Vagina (tissue), 2 donors: ENCODE results near the gene RAB44. TPM values are rescaled to one million over a fixed set of nuclear protein-coding genes. Genes with fewer than 3 reads are reported as not detected.

ENCODE experiments used
- DNase-seq, 2 donors: peaks; one replicate each; pipeline ENCODE4 v3.0.0-alpha.2; 2017; ENCODE audit errors: extremely low spot score in 2 of 2
- H3K27ac ChIP-seq: fragments of 200-600 bp; sonication (generic); one replicate; pipeline ENCODE4 v1.5.1; 2019
- H3K27me3 ChIP-seq: fragments of 200-600 bp; sonication (generic); one replicate; pipeline ENCODE4 v1.5.1; 2019
- H3K36me3 ChIP-seq, 2 donors: fragments of 200-600 bp; sonication (generic); one replicate each; pipeline ENCODE4 v1.5.1; 2017 to 2019
- H3K4me1 ChIP-seq: fragments of 200-600 bp; sonication (generic); one replicate; pipeline ENCODE4 v1.5.1; 2019
- H3K4me3 ChIP-seq, 2 donors: fragments of 200-600 bp; sonication (generic); 1 replicate in 1 of 2; 2 replicates in 1 of 2; pipeline ENCODE4 v1.5.1; 2016 to 2019
- H3K9me3 ChIP-seq: fragments of 200-600 bp; sonication (generic); one replicate; pipeline ENCODE4 v1.5.1; 2019
- CTCF ChIP-seq, 3 experiments: fragments of 450-650 bp in 2 of 3; fragments of 200-600 bp in 1 of 3; sonication (generic) in 1 of 3; IDR thresholded peaks; one replicate each; pipeline ENCODE4 v1.5.1; 2017 to 2019; ENCODE audit warnings: antibody characterized with exemption in 3 of 3, mild to moderate bottlenecking in 2 of 3, moderate library complexity in 2 of 3
- POLR2A ChIP-seq, 2 donors: fragments of 450-650 bp; IDR thresholded peaks; one replicate each; pipeline ENCODE4 v1.6.1; 2017; ENCODE audit warnings: antibody characterized with exemption in 2 of 2, mild to moderate bottlenecking in 2 of 2, moderate library complexity in 2 of 2
- POLR2AphosphoS5 ChIP-seq, 2 donors: sonication (generic); formaldehyde crosslinking; IDR thresholded peaks; one replicate each; pipeline ENCODE4 v1.9.0; 2017; ENCODE audit warnings: antibody characterized with exemption in 2 of 2, mild to moderate bottlenecking in 2 of 2, low read depth in 1 of 2; ENCODE audit not compliant: insufficient read depth in 1 of 2
- intact Hi-C: fragments of 100-400 bp; cut with DNase I; formaldehyde crosslinking; loops from one replicate; pipeline ENCODE4 v1.15.1; 2023
- total RNA-seq: library from RNA; depleted of rRNA; stranded (reverse); fragments of >200 nt; gene quantifications from one replicate; pipeline ENCODE4 v1.2.3, GENCODE V29; 2016

The RAB44 gene
- total RNA-seq, 1 donor from 2014 or later = 0.49 TPM

- DNase-seq = no peak
- peaks cover 7 to 44% of the 10 kb centered on the region in 2 donors for H3K36me3 ChIP-seq
- H3K4me3 ChIP-seq = no peak overlapping the region
- no peaks in the 10 kb centered on the region for H3K9me3 ChIP-seq
- intact Hi-C loops = loop anchor here (5.0 kb wide), 1 partner anchor 53 kb away; no protein-coding TSS in a partner anchor
- peaks cover 40% of the 10 kb centered on the region for H3K4me1 ChIP-seq
- H3K27ac ChIP-seq = no peak overlapping the region
- TF ChIP-seq CTCF (IDR thresholded peaks at IDR 0.05) (no peak), POLR2AphosphoS5 (IDR thresholded peaks at IDR 0.05; ENCODE audit: insufficient read depth in 1 of 2, low read depth in 1 of 2) (no peak), POLR2A (IDR thresholded peaks at IDR 0.05) (no peak)
- no peaks in the 10 kb centered on the region for H3K27me3 ChIP-seq
These were observed 13.2 kb upstream of the RAB44 start for GRCh38 chr6:36684447-36684812.

- H3K27me3 ChIP-seq = no peaks in the 10 kb centered on the region
- peaks cover 7 to 44% of the 10 kb centered on the region in 2 donors for H3K36me3 ChIP-seq
- no peak overlapping the region for H3K4me3 ChIP-seq
- TF ChIP-seq POLR2AphosphoS5 (IDR thresholded peaks at IDR 0.05; ENCODE audit: insufficient read depth in 1 of 2, low read depth in 1 of 2) = no peak
- TF ChIP-seq CTCF (IDR thresholded peaks at IDR 0.05) = no peak
- no peak for TF ChIP-seq POLR2A (IDR thresholded peaks at IDR 0.05)
- no peaks in the 10 kb centered on the region for H3K9me3 ChIP-seq
- DNase-seq = no peak
- H3K4me1 ChIP-seq = peaks cover 40% of the 10 kb centered on the region
- intact Hi-C loops = no loop called here
- H3K27ac ChIP-seq = no peak overlapping the region
These were observed 12.3 kb upstream of the RAB44 start for GRCh38 chr6:36685166-36685924.

- Histone ChIP-seq H3K27ac (no peak overlapping the region), H3K4me3 (no peak overlapping the region), H3K27me3 (no peaks in the 10 kb centered on the region), H3K9me3 (no peaks in the 10 kb centered on the region), H3K4me1 (peaks cover 35% of the 10 kb centered on the region), H3K36me3 (peaks cover 7 to 44% of the 10 kb centered on the region in 2 donors)
- TF ChIP-seq POLR2A (IDR thresholded peaks at IDR 0.05) (no peak), POLR2AphosphoS5 (IDR thresholded peaks at IDR 0.05; ENCODE audit: insufficient read depth in 1 of 2, low read depth in 1 of 2) (peak in 1 of 2 donors; percentile 25)
- no peak for DNase-seq
- intact Hi-C loops = no loop called here
These were observed 11.5 kb upstream of the RAB44 start for GRCh38 chr6:36685926-36686667.

- peaks cover 7 to 44% of the 10 kb centered on the region in 2 donors for H3K36me3 ChIP-seq
- H3K4me1 ChIP-seq = peaks cover 28% of the 10 kb centered on the region
These were observed 10.7 kb upstream of the RAB44 start for GRCh38 chr6:36686668-36687513.

More at GRCh38 chr6:36686668-36687513, 10.7 kb upstream of the RAB44 start:
- Histone ChIP-seq H3K27me3 (no peaks in the 10 kb centered on the region), H3K9me3 (no peaks in the 10 kb centered on the region), H3K27ac (no peak overlapping the region), H3K4me3 (no peak overlapping the region)
- DNase-seq = no peak
- no peak for TF ChIP-seq POLR2A (IDR thresholded peaks at IDR 0.05)
- no peak for TF ChIP-seq POLR2AphosphoS5 (IDR thresholded peaks at IDR 0.05; ENCODE audit: insufficient read depth in 1 of 2, low read depth in 1 of 2)
- TF ChIP-seq CTCF (IDR thresholded peaks at IDR 0.05) = no peak
- intact Hi-C loops = no loop called here
